Measurements from ENCODE around the gene CAGE1.
"Not testable (repeated sequence)": the region's sequence is repeated elsewhere in the genome, so short reads cannot be mapped to it uniquely, and the experiment has no call there.

Gene CAGE1

DNA sequence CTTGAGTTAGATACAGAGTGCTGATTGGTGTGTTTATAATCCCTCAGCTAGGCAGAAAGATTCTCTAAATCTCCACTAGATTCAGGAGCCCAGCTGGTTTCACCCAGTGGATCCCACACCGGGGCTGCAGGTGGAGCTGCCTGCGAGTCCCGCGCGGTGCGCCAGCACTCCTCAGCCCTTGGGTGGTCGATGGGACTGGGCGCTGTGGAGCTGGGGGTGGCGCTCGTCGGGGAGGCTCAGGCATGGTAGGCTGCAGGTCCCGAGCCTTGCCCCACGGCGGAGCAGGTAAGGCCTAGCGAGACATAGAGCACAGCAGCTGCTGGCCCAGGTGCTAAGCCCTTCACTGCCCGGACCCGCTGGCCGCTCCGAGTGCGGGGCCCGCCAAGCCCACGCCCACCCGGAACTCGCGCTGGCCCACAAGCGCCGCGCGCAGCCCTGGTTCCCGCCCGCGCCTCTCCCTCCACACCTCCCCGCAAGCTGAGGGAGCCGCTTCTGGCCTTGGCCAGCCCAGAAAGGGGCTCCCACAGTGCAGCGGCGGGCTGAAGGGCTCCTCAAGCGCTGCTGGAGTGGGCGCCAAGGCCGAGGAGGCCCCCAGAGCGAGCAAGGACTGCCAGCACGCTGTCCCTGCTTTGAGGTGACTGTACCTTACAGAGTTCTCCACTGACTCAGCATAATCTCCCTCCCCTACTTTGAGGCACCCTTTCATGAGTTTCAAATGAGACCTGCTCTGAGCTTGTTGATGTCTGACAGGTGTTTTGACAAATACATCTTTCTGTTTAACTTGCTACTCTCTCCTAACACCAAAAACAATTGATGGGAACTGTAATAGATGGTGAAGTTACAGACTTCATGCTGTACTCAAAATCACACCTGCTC, 72.6 kb downstream of the CAGE1 start:
- H3K27me3 ChIP-seq (ENCODE audit: control insufficient read depth, insufficient read depth, low read length): no peaks in the 10 kb centered on the region
- H3K4me1 ChIP-seq (ENCODE audit: control insufficient read depth, insufficient read depth, low read length): peaks cover 2% of the 10 kb centered on the region; the same call in 1 of the 2 replicates
- H3K36me3 ChIP-seq (ENCODE audit: control insufficient read depth, insufficient read depth, low read length): no peaks in the 10 kb centered on the region
- no peak overlapping the region for H3K9ac ChIP-seq (ENCODE audit: low read depth, low read length)
- H3K4me3 ChIP-seq (ENCODE audit: low read depth, low read length): no peak overlapping the region
- no peak overlapping the region for H3K27ac ChIP-seq (ENCODE audit: low read depth, low read length)
- no peaks in the 10 kb centered on the region for H3K9me3 ChIP-seq (ENCODE audit: control insufficient read depth, insufficient read depth, low read length)

DNA sequence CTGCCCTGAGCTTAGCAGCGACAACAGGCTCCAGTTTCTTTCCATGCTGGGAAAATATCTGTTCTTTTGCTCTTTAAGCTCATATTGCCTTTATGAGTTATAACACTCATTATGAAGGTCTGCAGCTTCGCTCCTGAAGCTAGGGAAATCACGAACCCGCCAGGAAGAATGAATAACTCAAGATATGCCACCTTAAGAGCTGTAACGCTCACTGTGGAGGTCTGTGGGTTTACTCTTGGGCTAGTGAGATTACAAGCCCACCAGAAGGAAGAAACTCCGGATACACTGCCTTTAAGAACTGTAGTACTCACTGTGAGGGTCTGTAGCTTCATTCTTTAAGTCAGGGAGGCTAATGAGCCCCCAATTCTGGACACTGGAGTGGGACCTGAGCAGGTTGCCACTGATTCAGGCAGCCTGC, 73.6 kb downstream of the CAGE1 start:
- Histone ChIP-seq H3K36me3 (ENCODE audit: control insufficient read depth, insufficient read depth, low read length) (no peaks in the 10 kb centered on the region), H3K4me1 (ENCODE audit: control insufficient read depth, insufficient read depth, low read length) (peaks cover 11% of the 10 kb centered on the region; the same call in 1 of the 2 replicates), H3K27me3 (ENCODE audit: control insufficient read depth, insufficient read depth, low read length) (no peaks in the 10 kb centered on the region), H3K4me3 (ENCODE audit: low read depth, low read length) (no peak overlapping the region), H3K27ac (ENCODE audit: low read depth, low read length) (no peak overlapping the region), H3K9ac (ENCODE audit: low read depth, low read length) (no peak overlapping the region), H3K9me3 (ENCODE audit: control insufficient read depth, insufficient read depth, low read length) (no peaks in the 10 kb centered on the region)

DNA sequence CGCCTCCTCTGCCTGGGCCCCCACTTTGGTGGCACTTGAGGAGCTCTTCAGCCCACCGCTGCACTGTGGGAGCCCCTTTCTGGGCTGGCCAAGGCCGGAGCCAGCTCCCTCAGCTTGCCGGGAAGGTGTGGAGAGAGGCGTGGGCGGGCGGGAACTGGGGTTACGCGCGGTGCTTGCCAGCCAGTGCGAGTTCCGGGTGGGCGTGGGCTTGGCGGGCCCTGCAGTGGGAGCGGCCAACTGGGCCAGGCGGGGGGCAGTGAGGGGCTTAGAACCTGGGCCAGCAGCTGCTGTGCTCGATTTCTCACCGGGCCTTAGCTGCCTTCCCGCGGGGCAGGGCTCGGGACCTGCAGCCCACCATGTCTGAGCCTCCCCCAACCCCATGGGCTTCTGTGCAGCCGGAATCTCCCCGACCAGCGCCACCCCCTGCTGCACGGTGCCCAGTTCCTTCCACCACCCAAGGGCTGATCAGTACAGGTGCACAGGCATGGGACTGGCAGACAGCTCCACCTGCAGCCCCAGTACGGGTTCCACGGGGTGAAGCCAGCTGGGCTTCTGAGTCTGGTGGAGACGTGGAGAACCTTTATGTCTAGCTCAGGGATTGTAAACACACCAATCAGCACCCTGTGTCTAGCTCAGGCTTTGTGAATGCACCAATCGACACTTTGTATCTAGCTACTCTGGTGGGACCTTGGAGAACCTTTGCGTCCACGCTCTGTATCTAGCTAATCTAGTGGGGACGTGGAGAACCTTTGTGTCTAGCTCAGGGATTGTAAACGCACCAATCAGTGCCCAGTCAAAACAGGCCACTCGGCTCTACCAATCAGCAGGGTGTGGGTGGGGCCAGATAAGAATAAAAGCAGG, 74.2 kb downstream of the CAGE1 start:
- not testable (repeated sequence) for H3K9me3 ChIP-seq (ENCODE audit: control insufficient read depth, insufficient read depth, low read length); H3K36me3 ChIP-seq (ENCODE audit: control insufficient read depth, insufficient read depth, low read length); H3K27ac ChIP-seq (ENCODE audit: low read depth, low read length); H3K27me3 ChIP-seq (ENCODE audit: control insufficient read depth, insufficient read depth, low read length); H3K9ac ChIP-seq (ENCODE audit: low read depth, low read length); H3K4me3 ChIP-seq (ENCODE audit: low read depth, low read length)
- peaks cover 11% of the 10 kb centered on the region; the same call in 1 of the 2 replicates for H3K4me1 ChIP-seq (ENCODE audit: control insufficient read depth, insufficient read depth, low read length)

DNA sequence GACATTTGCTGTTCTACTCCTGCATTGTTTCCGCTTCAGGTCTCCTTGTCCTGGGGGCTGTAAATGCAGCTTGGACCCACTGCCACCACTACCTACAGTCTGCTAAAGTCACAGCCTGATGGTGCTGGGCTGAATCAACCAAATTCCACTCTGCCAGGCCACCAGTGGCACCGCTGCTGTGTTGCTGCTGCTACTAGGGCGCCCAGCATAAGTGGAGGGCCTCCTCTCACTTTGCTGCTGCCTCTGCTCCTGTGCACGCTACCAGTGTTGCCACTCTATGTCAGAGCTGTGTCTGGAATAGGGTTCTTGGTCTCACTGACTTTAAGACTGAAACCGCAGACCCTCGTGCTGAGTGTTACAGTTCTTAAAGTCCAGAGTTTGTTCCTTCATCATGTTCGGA, 75.1 kb downstream of the CAGE1 start:
- no peak overlapping the region for H3K27ac ChIP-seq (ENCODE audit: low read depth, low read length)

DNA sequence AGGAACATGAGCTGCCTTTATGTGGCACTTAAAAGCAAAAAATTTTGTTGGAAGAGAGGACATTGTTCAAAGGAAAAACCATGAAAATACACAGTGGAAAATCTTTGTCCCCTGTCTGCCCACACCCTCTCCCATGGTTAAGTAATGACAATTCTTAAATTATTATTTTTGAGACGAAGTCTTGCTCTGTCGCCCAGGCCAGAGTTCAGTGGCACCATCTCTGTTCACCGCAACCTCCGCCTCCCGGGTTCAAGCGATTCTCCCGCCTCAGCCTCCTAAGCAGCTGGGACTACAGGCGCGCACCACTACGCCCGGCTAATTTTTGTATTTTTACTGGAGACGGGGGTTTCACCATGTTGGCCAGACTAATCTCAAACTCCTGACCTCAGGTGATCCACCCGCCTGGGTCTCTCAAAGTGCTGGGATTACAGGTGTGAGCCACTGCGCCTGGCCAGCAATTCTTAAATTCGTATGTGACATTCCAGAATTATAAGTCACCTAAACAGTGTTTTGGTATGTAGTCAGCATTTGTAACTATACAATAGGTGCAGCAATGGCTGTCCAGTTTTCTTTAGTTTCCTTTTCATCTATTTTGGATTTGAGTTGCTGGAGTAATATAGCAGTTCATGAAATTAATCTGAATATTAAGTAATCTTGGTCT, 75.9 kb downstream of the CAGE1 start:
- peaks cover 11% of the 10 kb centered on the region; the same call in 1 of the 2 replicates for H3K4me1 ChIP-seq (ENCODE audit: control insufficient read depth, insufficient read depth, low read length)
- peak overlapping the region; percentile 45 for H3K9ac ChIP-seq (ENCODE audit: low read depth, low read length)
- peak overlapping the region; percentile 92 for H3K27ac ChIP-seq (ENCODE audit: low read depth, low read length)
- H3K9me3 ChIP-seq (ENCODE audit: control insufficient read depth, insufficient read depth, low read length): no peaks in the 10 kb centered on the region
- peaks cover 15% of the 10 kb centered on the region for H3K36me3 ChIP-seq (ENCODE audit: control insufficient read depth, insufficient read depth, low read length)
- H3K4me3 ChIP-seq (ENCODE audit: low read depth, low read length): peak overlapping the region; percentile 80
- no peaks in the 10 kb centered on the region for H3K27me3 ChIP-seq (ENCODE audit: control insufficient read depth, insufficient read depth, low read length)

More for the DNA sequence above, 75.1 kb downstream of the CAGE1 start:
- Histone ChIP-seq H3K4me1 (ENCODE audit: control insufficient read depth, insufficient read depth, low read length) (peaks cover 11% of the 10 kb centered on the region; the same call in 1 of the 2 replicates), H3K36me3 (ENCODE audit: control insufficient read depth, insufficient read depth, low read length) (peaks cover 7% of the 10 kb centered on the region), H3K4me3 (ENCODE audit: low read depth, low read length) (no peak overlapping the region), H3K27me3 (ENCODE audit: control insufficient read depth, insufficient read depth, low read length) (no peaks in the 10 kb centered on the region), H3K9me3 (ENCODE audit: control insufficient read depth, insufficient read depth, low read length) (no peaks in the 10 kb centered on the region), H3K9ac (ENCODE audit: low read depth, low read length) (no peak overlapping the region)

DNA sequence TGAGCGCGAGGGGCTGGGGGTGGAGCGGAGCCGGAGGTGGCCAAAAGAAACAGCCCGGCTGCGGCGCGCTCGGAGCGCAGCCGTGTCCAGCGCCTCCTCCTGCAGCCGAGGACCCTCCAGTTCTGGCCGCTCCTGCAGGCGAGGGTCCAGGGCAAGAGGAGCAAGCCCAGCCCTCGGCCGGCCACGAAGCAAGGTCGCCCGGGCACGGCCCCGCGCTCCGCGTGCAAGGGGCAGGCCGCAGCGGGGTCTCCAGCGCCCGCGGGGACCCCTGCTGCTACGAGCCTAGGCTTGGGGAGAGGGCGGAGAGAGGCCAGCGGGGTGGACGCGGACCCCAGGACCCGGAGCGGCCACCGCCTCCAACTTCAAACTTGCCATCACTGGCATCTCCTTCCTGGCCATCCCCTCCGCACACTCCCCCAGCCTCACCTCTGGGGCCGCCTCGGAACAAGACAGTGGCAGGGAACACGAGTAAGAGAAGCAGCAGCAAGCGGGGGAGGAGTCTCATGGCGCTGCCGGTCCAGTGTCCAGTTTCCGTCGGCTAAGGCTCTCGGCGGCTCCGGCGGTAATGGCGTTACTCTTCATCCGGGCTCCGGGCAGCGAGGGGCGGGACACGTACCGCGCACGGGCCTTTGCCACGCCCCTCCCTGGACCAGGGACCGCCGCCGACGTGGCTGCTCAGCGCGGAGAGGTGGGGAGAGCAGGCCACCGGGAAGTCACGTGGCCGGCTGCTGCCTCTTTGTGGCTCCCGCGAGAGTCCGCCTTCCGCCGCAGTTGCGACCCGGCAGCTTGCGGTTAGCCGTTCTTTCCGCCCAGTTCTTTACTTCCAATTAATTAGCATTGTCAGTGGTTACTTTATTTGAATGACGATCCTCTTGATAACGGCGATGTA, 76.7 kb downstream of the CAGE1 start, which contains the start of gene SSR1:
SSR1 (minus strand) TSS at position 584 of the 889 bp plus-strand sequence; CDS start at position 505, 79 bp downstream.
- H3K27me3 ChIP-seq (ENCODE audit: control insufficient read depth, insufficient read depth, low read length): no peaks in the 10 kb centered on the region
- H3K36me3 ChIP-seq (ENCODE audit: control insufficient read depth, insufficient read depth, low read length): peaks cover 23% of the 10 kb centered on the region
- H3K9me3 ChIP-seq (ENCODE audit: control insufficient read depth, insufficient read depth, low read length): no peaks in the 10 kb centered on the region
- H3K9ac ChIP-seq (ENCODE audit: low read depth, low read length): peak within 1 kb of the TSS; percentile 82
- peak within 1 kb of the TSS; percentile 92 for H3K27ac ChIP-seq (ENCODE audit: low read depth, low read length)
- H3K4me3 ChIP-seq (ENCODE audit: low read depth, low read length): peak within 1 kb of the TSS; percentile 80
- peaks cover 11% of the 10 kb centered on the region; the same call in 1 of the 2 replicates for H3K4me1 ChIP-seq (ENCODE audit: control insufficient read depth, insufficient read depth, low read length)

DNA sequence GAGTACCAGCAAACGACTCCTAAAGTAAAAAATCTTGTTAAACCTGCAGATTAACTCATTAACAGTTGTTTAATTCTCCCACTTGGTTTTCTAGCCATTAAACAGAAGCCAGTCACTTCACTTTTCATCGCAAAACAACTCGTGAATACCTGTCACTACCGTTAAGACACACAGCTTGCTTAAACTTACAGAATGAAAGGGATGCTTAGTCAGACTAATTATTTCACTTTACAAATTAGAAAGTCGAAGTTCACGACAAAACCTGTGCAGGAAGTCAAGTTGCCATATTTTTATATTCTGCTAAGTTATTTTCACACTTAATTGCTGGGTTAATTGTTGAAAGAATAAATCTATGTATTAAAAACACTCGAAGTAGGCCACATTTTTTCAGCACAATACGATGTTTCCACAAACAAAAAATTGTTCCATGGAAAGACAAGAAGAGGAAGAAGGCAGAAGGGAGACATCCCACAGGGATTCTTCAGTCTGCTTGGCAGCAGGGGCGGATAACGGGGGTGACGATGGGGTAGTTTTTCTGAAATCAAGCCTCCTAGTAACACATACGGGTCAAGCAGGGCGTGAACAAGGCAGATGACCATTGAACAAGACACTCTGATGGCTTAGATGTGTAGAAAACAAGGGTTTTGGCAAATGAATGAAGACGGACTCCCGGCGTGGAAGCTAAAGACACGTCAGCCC, 77.5 kb downstream of the CAGE1 start:
- H3K27me3 ChIP-seq (ENCODE audit: control insufficient read depth, insufficient read depth, low read length): no peaks in the 10 kb centered on the region
- peak overlapping the region; percentile 80 for H3K4me3 ChIP-seq (ENCODE audit: low read depth, low read length)
- H3K4me1 ChIP-seq (ENCODE audit: control insufficient read depth, insufficient read depth, low read length): peaks cover 11% of the 10 kb centered on the region; the same call in 1 of the 2 replicates
- H3K36me3 ChIP-seq (ENCODE audit: control insufficient read depth, insufficient read depth, low read length): peaks cover 31% of the 10 kb centered on the region
- no peaks in the 10 kb centered on the region for H3K9me3 ChIP-seq (ENCODE audit: control insufficient read depth, insufficient read depth, low read length)
- H3K27ac ChIP-seq (ENCODE audit: low read depth, low read length): peak overlapping the region; percentile 92
- H3K9ac ChIP-seq (ENCODE audit: low read depth, low read length): peak overlapping the region; percentile 82

DNA sequence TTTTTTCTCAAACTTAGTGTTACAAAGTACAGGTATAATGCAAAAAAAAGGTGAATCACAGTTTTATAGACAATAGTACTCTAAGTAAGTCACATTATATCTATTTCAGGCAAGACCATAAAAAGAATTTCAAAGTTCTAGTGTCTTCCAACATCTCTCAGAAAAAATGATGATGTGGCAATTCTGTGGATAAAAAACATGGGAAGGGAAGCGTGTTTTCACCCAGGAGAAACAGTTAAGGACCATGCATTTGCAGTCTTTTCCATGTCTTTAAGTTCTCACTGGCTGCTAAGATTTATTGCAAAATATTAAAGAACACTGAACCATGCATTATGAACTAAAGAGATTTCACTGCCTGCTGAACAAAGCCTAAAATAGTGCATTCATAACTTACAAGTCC, 78.4 kb downstream of the CAGE1 start:
- H3K36me3 ChIP-seq (ENCODE audit: control insufficient read depth, insufficient read depth, low read length): peaks cover 36% of the 10 kb centered on the region
- H3K4me3 ChIP-seq (ENCODE audit: low read depth, low read length): peak overlapping the region; percentile 80
- no peaks in the 10 kb centered on the region for H3K9me3 ChIP-seq (ENCODE audit: control insufficient read depth, insufficient read depth, low read length)
- peaks cover 11% of the 10 kb centered on the region; the same call in 1 of the 2 replicates for H3K4me1 ChIP-seq (ENCODE audit: control insufficient read depth, insufficient read depth, low read length)
- H3K27me3 ChIP-seq (ENCODE audit: control insufficient read depth, insufficient read depth, low read length): no peaks in the 10 kb centered on the region
- H3K9ac ChIP-seq (ENCODE audit: low read depth, low read length): no peak overlapping the region
- H3K27ac ChIP-seq (ENCODE audit: low read depth, low read length): no peak overlapping the region

DNA sequence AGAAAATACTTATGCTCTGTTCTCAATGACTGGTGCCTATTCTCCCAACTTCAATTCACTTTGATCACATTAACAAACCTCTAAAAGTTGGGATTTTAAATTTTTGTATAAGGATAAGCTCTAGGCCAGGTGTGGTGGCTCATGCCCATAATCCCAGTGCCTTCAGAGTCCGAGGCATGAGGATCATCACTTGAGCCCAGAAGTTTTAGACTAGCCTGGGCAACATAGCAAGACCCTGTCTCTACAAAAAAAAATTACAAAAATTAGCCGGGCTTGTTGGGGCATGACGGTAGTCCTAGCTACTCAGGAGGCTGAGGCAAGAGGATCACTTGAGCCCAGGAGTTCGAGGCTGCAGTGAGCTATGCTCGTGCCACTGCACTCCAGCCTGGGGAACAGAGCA, 80.5 kb downstream of the CAGE1 start:
- H3K27ac ChIP-seq (ENCODE audit: low read depth, low read length): no peak overlapping the region
- no peaks in the 10 kb centered on the region for H3K27me3 ChIP-seq (ENCODE audit: control insufficient read depth, insufficient read depth, low read length)
- no peaks in the 10 kb centered on the region for H3K9me3 ChIP-seq (ENCODE audit: control insufficient read depth, insufficient read depth, low read length)
- no peak overlapping the region for H3K9ac ChIP-seq (ENCODE audit: low read depth, low read length)
- H3K36me3 ChIP-seq (ENCODE audit: control insufficient read depth, insufficient read depth, low read length): peaks cover 57% of the 10 kb centered on the region
- no peak overlapping the region for H3K4me3 ChIP-seq (ENCODE audit: low read depth, low read length)
- peaks cover 11% of the 10 kb centered on the region; the same call in 1 of the 2 replicates for H3K4me1 ChIP-seq (ENCODE audit: control insufficient read depth, insufficient read depth, low read length)
